HEK293 (cell line): ENCODE data around the gene B3GNT4.

Experiments
- BCL11B ChIP-seq: fragments of 450-650 bp; formaldehyde crosslinking; IDR thresholded peaks from 2 replicates; pipeline ENCODE4 v1.5.1; 2016; ENCODE audit warnings: low read depth, missing biosample characterization, missing genetic modification characterization
- IKZF3 ChIP-seq: fragments of 450-650 bp; IDR thresholded peaks from 2 replicates; pipeline ENCODE4 v1.5.0; 2018; ENCODE audit warnings: missing biosample characterization, mild to moderate bottlenecking, missing genetic modification characterization, moderate library complexity
- KLF1 ChIP-seq: fragments of 450-650 bp; formaldehyde crosslinking; IDR thresholded peaks from 2 replicates; pipeline ENCODE4 v1.5.1; 2016; ENCODE audit warnings: missing biosample characterization, missing genetic modification characterization
- KLF7 ChIP-seq: fragments of 450-650 bp; formaldehyde crosslinking; IDR thresholded peaks from 2 replicates; pipeline ENCODE4 v1.5.1; 2016; ENCODE audit warnings: missing biosample characterization, missing genetic modification characterization, borderline replicate concordance
- MEIS1 ChIP-seq: sonication (generic); formaldehyde crosslinking; IDR thresholded peaks from 2 replicates; pipeline ENCODE4 v1.8.1; 2022; ENCODE audit warnings: missing genetic modification reagents, mild to moderate bottlenecking, borderline replicate concordance
- SP2 ChIP-seq: fragments of 450-650 bp; formaldehyde crosslinking; IDR thresholded peaks from 2 replicates; pipeline ENCODE4 v1.5.1; 2016; ENCODE audit warnings: missing biosample characterization, missing genetic modification characterization
- YY1 ChIP-seq: fragments of 450-650 bp; formaldehyde crosslinking; IDR thresholded peaks from 2 replicates; pipeline ENCODE4 v1.5.1; 2018; ENCODE audit warnings: missing biosample characterization, missing genetic modification characterization
- ZNF114 ChIP-seq: fragments of 450-650 bp; formaldehyde crosslinking; IDR thresholded peaks from 2 replicates; pipeline ENCODE4 v1.5.0; 2017; ENCODE audit warnings: missing biosample characterization, missing genetic modification characterization
- ZNF138 ChIP-seq: fragments of 450-650 bp; formaldehyde crosslinking; IDR thresholded peaks from 2 replicates; pipeline ENCODE4 v1.5.1; 2016; ENCODE audit warnings: missing biosample characterization, missing genetic modification characterization, borderline replicate concordance
- ZNF140 ChIP-seq: fragments of 450-650 bp; formaldehyde crosslinking; IDR thresholded peaks from 2 replicates; pipeline ENCODE4 v1.5.1; 2016; ENCODE audit warnings: missing biosample characterization, missing genetic modification characterization
- ZNF175 ChIP-seq: fragments of 450-650 bp; formaldehyde crosslinking; IDR thresholded peaks from 2 replicates; pipeline ENCODE4 v1.5.1; 2016; ENCODE audit warnings: missing biosample characterization, missing genetic modification characterization
- ZNF184 ChIP-seq: fragments of 450-650 bp; IDR thresholded peaks from 2 replicates; pipeline ENCODE4 v1.5.1; 2018; ENCODE audit warnings: missing biosample characterization, mild to moderate bottlenecking, missing genetic modification characterization
- ZNF214 ChIP-seq: fragments of 450-650 bp; formaldehyde crosslinking; IDR thresholded peaks from 2 replicates; pipeline ENCODE4 v1.5.1; 2017; ENCODE audit warnings: missing biosample characterization, mild to moderate bottlenecking, missing genetic modification characterization, borderline replicate concordance
- ZNF24 ChIP-seq: fragments of 450-650 bp; formaldehyde crosslinking; IDR thresholded peaks from 2 replicates; pipeline ENCODE4 v1.5.1; 2016; ENCODE audit warnings: missing biosample characterization, missing genetic modification characterization
- ZNF274 ChIP-seq, 2 experiments: fragments of 200-500 bp in 1 of 2; fragments of 450-650 bp in 1 of 2; sonication (Bioruptor generic) in 1 of 2; formaldehyde crosslinking in 1 of 2; IDR thresholded peaks; 2 replicates each; pipeline versions ENCODE4 v1.5.1 to v1.6.1; 2014 to 2016; ENCODE audit warnings: borderline replicate concordance in 1 of 2, inconsistent platforms in 1 of 2, low read length in 1 of 2, missing biosample characterization in 1 of 2, missing genetic modification characterization in 1 of 2
- ZNF311 ChIP-seq: fragments of 450-650 bp; formaldehyde crosslinking; IDR thresholded peaks from 2 replicates; pipeline ENCODE4 v1.5.1; 2017; ENCODE audit warnings: missing biosample characterization, missing genetic modification characterization, borderline replicate concordance
- ZNF324 ChIP-seq: fragments of 450-650 bp; formaldehyde crosslinking; IDR thresholded peaks from 2 replicates; pipeline ENCODE4 v1.5.1; 2016; ENCODE audit warnings: missing biosample characterization, missing genetic modification characterization
- ZNF48 ChIP-seq: fragments of 450-650 bp; formaldehyde crosslinking; IDR thresholded peaks from 2 replicates; pipeline ENCODE4 v1.5.1; 2016; ENCODE audit warnings: missing biosample characterization, missing genetic modification characterization
- ZNF555 ChIP-seq: fragments of 450-650 bp; formaldehyde crosslinking; conservative IDR thresholded peaks from 2 replicates; pipeline ENCODE4 v1.5.1; 2017; ENCODE audit warnings: missing biosample characterization, mild to moderate bottlenecking, missing genetic modification characterization, inconsistent platforms
- ZNF621 ChIP-seq: fragments of 450-650 bp; formaldehyde crosslinking; IDR thresholded peaks from 2 replicates; pipeline ENCODE4 v1.5.1; 2017; ENCODE audit warnings: missing biosample characterization, missing genetic modification characterization
- ZNF623 ChIP-seq: fragments of 450-650 bp; formaldehyde crosslinking; IDR thresholded peaks from 2 replicates; pipeline ENCODE4 v1.5.1; 2016; ENCODE audit warnings: missing biosample characterization, missing genetic modification characterization
- ZNF670 ChIP-seq: fragments of 450-650 bp; formaldehyde crosslinking; IDR thresholded peaks from 2 replicates; pipeline ENCODE4 v1.5.1; 2016; ENCODE audit warnings: missing biosample characterization, missing genetic modification characterization, low read depth
- ZNF677 ChIP-seq: fragments of 450-650 bp; IDR thresholded peaks from 2 replicates; pipeline ENCODE4 v1.5.0; 2018; ENCODE audit warnings: missing biosample characterization, mild to moderate bottlenecking, missing genetic modification characterization, moderate library complexity
- ZNF768 ChIP-seq: fragments of 450-650 bp; formaldehyde crosslinking; IDR thresholded peaks from 2 replicates; pipeline ENCODE4 v1.5.1; 2018; ENCODE audit warnings: missing biosample characterization, mild to moderate bottlenecking, missing genetic modification characterization
- TF ChIP-seq, protein P1 (sequence below): fragments of 450-650 bp; formaldehyde crosslinking; IDR thresholded peaks from 2 replicates; pipeline ENCODE4 v1.5.1; 2017; ENCODE audit warnings: missing biosample characterization, missing genetic modification characterization
- TF ChIP-seq, protein P2 (sequence below): fragments of 450-650 bp; formaldehyde crosslinking; IDR thresholded peaks from 2 replicates; pipeline ENCODE4 v1.5.1; 2016; ENCODE audit warnings: missing biosample characterization, missing genetic modification characterization, borderline replicate concordance
- TF ChIP-seq, protein P3 (sequence below): fragments of 450-650 bp; formaldehyde crosslinking; IDR thresholded peaks from 2 replicates; pipeline ENCODE4 v1.5.1; 2016; ENCODE audit warnings: missing biosample characterization, missing genetic modification characterization
- TF ChIP-seq, protein P4 (sequence below): fragments of 450-650 bp; formaldehyde crosslinking; conservative IDR thresholded peaks from 2 replicates; pipeline ENCODE4 v1.5.1; 2016; ENCODE audit warnings: low read depth, missing biosample characterization, missing genetic modification characterization

B3GNT4 gene

DNA sequence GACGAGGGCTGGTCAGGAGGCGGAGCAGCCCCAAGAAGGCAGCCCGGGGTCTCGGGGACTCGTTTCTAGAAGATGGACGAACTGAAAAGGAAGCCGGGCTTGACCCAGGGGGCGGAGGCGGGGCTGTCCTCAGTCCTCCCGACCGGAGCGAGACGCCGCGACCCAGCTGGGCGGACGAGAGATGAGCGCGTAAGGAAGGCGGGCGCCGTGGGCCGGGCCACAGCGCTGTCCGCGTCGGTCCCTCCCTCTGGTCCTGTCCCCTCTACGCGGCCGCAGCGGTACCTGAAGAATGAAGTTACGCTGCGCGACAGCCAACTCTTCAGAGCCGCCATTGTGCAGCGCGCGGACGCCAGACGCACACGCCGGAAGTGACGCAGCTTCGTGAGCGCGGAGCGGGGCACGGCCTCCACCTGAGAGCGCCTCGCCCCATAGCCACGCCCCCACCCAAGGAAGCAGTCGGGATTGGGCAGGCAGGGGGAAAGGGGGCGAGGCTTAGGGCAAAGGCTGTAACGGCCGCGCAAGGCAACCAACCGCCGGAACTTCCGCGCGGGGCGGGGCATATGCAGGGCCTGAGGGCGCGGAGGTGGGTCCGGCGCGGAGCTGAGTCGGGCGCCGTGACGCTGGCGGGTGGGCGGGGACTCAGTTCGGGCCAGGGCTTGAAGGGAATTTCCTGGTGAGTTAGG is 22.3 kb downstream of the B3GNT4 start, which contains the start of gene DIABLO (continued):
- TF ChIP-seq, protein P1, sequence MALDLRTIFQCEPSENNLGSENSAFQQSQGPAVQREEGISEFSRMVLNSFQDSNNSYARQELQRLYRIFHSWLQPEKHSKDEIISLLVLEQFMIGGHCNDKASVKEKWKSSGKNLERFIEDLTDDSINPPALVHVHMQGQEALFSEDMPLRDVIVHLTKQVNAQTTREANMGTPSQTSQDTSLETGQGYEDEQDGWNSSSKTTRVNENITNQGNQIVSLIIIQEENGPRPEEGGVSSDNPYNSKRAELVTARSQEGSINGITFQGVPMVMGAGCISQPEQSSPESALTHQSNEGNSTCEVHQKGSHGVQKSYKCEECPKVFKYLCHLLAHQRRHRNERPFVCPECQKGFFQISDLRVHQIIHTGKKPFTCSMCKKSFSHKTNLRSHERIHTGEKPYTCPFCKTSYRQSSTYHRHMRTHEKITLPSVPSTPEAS (tag by site-specific recombination), result no peak
- TF ChIP-seq SP2 (tag by site-specific recombination) (peak; percentile 98), ZNF324 (tag by site-specific recombination) (peak; percentile 65), ZNF48 (tag by site-specific recombination) (no peak), ZNF24 (tag by site-specific recombination) (0 out of 2 replicates have a peak, but pooled peaks have one; percentile 47), KLF7 (tag by site-specific recombination) (peak; percentile 30; the same call in 1 of the 2 replicates), IKZF3 (no peak), ZNF621 (tag by site-specific recombination) (no peak), BCL11B (no peak), ZNF214 (tag by site-specific recombination) (no peak), ZNF140 (tag by site-specific recombination) (no peak), ZNF175 (no peak), ZNF768 (tag by site-specific recombination) (no peak), ZNF274 (IDR thresholded peaks at IDR 0.05; ENCODE audit: low read length) (no peak), ZNF274 (tag by site-specific recombination; IDR thresholded peaks at IDR 0.05; ENCODE audit: borderline replicate concordance) (no peak), ZNF670 (tag by site-specific recombination) (no peak), ZNF623 (tag by site-specific recombination) (no peak), ZNF114 (tag by site-specific recombination) (no peak), ZNF555 (tag by site-specific recombination) (no peak), MEIS1 (CRISPR knock-in tag) (no peak), ZNF138 (tag by site-specific recombination) (no peak), YY1 (peak; percentile 96), KLF1 (tag by site-specific recombination) (peak; percentile 34; the same call in 1 of the 2 replicates), ZNF677 (no peak), ZNF184 (tag by site-specific recombination) (no peak), ZNF311 (tag by site-specific recombination) (no peak)
- TF ChIP-seq, protein P2, sequence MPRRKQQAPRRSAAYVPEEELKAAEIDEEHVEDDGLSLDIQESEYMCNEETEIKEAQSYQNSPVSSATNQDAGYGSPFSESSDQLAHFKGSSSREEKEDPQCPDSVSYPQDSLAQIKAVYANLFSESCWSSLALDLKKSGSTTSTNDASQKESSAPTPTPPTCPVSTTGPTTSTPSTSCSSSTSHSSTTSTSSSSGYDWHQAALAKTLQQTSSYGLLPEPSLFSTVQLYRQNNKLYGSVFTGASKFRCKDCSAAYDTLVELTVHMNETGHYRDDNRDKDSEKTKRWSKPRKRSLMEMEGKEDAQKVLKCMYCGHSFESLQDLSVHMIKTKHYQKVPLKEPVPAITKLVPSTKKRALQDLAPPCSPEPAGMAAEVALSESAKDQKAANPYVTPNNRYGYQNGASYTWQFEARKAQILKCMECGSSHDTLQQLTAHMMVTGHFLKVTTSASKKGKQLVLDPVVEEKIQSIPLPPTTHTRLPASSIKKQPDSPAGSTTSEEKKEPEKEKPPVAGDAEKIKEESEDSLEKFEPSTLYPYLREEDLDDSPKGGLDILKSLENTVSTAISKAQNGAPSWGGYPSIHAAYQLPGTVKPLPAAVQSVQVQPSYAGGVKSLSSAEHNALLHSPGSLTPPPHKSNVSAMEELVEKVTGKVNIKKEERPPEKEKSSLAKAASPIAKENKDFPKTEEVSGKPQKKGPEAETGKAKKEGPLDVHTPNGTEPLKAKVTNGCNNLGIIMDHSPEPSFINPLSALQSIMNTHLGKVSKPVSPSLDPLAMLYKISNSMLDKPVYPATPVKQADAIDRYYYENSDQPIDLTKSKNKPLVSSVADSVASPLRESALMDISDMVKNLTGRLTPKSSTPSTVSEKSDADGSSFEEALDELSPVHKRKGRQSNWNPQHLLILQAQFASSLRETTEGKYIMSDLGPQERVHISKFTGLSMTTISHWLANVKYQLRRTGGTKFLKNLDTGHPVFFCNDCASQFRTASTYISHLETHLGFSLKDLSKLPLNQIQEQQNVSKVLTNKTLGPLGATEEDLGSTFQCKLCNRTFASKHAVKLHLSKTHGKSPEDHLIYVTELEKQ (tag by site-specific recombination), result no peak
- TF ChIP-seq, protein P3, sequence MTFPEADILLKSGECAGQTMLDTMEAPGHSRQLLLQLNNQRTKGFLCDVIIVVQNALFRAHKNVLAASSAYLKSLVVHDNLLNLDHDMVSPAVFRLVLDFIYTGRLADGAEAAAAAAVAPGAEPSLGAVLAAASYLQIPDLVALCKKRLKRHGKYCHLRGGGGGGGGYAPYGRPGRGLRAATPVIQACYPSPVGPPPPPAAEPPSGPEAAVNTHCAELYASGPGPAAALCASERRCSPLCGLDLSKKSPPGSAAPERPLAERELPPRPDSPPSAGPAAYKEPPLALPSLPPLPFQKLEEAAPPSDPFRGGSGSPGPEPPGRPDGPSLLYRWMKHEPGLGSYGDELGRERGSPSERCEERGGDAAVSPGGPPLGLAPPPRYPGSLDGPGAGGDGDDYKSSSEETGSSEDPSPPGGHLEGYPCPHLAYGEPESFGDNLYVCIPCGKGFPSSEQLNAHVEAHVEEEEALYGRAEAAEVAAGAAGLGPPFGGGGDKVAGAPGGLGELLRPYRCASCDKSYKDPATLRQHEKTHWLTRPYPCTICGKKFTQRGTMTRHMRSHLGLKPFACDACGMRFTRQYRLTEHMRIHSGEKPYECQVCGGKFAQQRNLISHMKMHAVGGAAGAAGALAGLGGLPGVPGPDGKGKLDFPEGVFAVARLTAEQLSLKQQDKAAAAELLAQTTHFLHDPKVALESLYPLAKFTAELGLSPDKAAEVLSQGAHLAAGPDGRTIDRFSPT (tag by site-specific recombination), result no peak
- TF ChIP-seq, protein P4, sequence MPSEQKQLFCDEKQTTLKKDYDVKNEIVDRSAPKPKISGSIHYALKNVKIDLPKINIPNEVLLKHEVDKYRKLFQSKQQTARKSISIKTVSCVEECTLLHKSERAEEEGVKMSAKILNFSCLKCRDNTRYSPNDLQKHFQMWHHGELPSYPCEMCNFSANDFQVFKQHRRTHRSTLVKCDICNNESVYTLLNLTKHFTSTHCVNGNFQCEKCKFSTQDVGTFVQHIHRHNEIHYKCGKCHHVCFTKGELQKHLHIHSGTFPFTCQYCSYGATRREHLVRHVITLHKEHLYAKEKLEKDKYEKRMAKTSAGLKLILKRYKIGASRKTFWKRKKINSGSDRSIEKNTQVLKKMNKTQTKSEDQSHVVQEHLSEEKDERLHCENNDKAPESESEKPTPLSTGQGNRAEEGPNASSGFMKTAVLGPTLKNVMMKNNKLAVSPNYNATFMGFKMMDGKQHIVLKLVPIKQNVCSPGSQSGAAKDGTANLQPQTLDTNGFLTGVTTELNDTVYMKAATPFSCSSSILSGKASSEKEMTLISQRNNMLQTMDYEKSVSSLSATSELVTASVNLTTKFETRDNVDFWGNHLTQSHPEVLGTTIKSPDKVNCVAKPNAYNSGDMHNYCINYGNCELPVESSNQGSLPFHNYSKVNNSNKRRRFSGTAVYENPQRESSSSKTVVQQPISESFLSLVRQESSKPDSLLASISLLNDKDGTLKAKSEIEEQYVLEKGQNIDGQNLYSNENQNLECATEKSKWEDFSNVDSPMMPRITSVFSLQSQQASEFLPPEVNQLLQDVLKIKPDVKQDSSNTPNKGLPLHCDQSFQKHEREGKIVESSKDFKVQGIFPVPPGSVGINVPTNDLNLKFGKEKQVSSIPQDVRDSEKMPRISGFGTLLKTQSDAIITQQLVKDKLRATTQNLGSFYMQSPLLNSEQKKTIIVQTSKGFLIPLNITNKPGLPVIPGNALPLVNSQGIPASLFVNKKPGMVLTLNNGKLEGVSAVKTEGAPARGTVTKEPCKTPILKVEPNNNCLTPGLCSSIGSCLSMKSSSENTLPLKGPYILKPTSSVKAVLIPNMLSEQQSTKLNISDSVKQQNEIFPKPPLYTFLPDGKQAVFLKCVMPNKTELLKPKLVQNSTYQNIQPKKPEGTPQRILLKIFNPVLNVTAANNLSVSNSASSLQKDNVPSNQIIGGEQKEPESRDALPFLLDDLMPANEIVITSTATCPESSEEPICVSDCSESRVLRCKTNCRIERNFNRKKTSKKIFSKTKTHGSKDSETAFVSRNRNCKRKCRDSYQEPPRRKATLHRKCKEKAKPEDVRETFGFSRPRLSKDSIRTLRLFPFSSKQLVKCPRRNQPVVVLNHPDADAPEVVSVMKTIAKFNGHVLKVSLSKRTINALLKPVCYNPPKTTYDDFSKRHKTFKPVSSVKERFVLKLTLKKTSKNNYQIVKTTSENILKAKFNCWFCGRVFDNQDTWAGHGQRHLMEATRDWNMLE (tag by site-specific recombination), result peak; percentile 63; the same call in 1 of the 2 replicates
